ENCODE results near the gene BIRC3. TPM values are rescaled to one million over a fixed set of nuclear protein-coding genes. Genes with fewer than 3 reads are reported as not detected.

Gene BIRC3
- total RNA-seq, 6 experiments from 2014 or later = 1.6 to 106 (median 15.2) TPM

DNA sequence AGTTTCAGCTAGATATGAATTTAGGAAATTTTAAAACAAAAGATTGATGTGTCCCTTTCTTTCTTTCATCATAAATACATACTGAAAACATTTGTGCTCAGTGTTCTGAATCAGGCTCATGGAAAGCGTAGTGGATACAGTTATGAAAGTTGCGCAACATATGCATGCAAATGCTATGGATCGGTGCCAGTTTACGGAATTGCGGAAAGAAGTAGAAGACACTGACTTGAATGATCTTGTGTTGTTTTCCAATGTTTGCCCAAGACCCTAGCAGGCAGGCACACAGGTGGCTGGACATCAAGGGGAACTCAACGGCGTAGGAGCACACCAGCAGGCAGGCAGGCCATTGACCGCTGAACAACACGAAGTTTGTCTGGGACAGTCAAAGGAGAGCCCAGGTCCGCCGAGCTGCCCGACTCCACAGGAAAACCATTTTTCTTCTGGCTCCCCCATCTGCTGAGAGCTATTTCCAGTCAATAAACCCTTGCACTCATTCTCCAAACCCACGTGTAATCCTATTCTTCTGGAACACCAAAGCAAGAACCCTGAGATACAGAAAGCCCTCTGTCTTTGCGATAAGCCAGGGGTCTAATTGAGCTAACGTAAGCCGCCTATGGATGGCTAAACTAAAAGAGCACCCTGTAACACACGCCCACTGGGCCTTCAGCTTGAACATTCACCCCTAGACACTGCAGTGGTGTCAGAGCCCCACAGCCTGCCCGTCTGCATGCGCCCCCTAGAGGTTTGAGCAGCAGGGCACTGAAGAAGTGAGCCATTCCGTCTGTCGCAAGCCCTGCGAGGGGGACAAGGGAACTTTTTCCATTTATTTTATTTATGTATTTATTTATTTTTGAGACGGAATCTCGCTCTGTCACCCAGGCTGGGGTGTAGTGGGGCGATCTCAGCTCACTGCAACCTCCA lies 7.4 kb upstream of the BIRC3 start:
- H3K9me3 ChIP-seq = no peaks in the 10 kb centered on the region
- no peak for ATAC-seq
- no peaks in the 10 kb centered on the region for H3K36me3 ChIP-seq
- TF ChIP-seq POLR2A (IDR thresholded peaks at IDR 0.05) = no peak
- TF ChIP-seq, protein P1, sequence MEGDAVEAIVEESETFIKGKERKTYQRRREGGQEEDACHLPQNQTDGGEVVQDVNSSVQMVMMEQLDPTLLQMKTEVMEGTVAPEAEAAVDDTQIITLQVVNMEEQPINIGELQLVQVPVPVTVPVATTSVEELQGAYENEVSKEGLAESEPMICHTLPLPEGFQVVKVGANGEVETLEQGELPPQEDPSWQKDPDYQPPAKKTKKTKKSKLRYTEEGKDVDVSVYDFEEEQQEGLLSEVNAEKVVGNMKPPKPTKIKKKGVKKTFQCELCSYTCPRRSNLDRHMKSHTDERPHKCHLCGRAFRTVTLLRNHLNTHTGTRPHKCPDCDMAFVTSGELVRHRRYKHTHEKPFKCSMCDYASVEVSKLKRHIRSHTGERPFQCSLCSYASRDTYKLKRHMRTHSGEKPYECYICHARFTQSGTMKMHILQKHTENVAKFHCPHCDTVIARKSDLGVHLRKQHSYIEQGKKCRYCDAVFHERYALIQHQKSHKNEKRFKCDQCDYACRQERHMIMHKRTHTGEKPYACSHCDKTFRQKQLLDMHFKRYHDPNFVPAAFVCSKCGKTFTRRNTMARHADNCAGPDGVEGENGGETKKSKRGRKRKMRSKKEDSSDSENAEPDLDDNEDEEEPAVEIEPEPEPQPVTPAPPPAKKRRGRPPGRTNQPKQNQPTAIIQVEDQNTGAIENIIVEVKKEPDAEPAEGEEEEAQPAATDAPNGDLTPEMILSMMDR (IDR thresholded peaks at IDR 0.05) = no peak
- no peak overlapping the region for H3K27ac ChIP-seq
- WGBS (ENCODE audit: insufficient coverage, low coverage, low lambda C conversion rate, missing lambda C conversion rate) = 84% methylated on average over 22 of the region's 25 CpGs
- H3K27me3 ChIP-seq = no peaks in the 10 kb centered on the region
- no peak overlapping the region for H3K4me3 ChIP-seq
- intact Hi-C loops (cut with DNase I) = no loop called here
- peaks cover 0 to 15% (median 0%) of the 10 kb centered on the region in 4 donors for H3K4me1 ChIP-seq
- no peak for DNase-seq

DNA sequence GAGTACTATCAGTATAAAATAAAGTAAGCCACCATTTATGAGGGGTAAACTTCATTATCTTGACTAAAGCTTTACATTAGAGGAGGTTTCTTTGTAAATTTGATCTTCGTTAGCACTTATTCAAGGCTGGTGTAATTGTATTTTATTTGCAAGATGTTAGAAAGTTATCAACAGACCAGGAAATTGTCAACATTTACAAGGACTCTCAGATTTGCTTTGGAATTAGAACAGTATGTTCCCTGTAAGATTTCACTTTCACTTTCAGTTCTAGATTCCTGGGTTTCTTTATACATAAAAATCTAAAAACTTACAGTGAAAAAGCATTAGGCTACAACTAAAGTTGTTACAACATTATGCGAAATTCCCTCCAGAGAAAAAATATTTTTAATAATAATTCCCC lies 4.6 kb upstream of the BIRC3 start:
- H3K9me3 ChIP-seq = no peaks in the 10 kb centered on the region
- 23% methylated on average over 2 of the region's 2 CpGs for WGBS (ENCODE audit: insufficient coverage, low coverage, low lambda C conversion rate, missing lambda C conversion rate)
- intact Hi-C loops (cut with DNase I) = no loop called here
- peaks cover 0 to 15% (median 0%) of the 10 kb centered on the region in 4 donors for H3K4me1 ChIP-seq
- peak overlapping the region; percentile 8 to 31 (median 26) for H3K4me3 ChIP-seq
- TF ChIP-seq, protein P1 (IDR thresholded peaks at IDR 0.05) = no peak
- no peak for TF ChIP-seq POLR2A (IDR thresholded peaks at IDR 0.05)
- ATAC-seq (peak; percentile 24 to 48 (median 32)), DNase-seq (no peak)
- H3K27me3 ChIP-seq = no peaks in the 10 kb centered on the region
- peak overlapping the region; percentile 68 to 97 (median 73) for H3K27ac ChIP-seq
- no peaks in the 10 kb centered on the region for H3K36me3 ChIP-seq

DNA sequence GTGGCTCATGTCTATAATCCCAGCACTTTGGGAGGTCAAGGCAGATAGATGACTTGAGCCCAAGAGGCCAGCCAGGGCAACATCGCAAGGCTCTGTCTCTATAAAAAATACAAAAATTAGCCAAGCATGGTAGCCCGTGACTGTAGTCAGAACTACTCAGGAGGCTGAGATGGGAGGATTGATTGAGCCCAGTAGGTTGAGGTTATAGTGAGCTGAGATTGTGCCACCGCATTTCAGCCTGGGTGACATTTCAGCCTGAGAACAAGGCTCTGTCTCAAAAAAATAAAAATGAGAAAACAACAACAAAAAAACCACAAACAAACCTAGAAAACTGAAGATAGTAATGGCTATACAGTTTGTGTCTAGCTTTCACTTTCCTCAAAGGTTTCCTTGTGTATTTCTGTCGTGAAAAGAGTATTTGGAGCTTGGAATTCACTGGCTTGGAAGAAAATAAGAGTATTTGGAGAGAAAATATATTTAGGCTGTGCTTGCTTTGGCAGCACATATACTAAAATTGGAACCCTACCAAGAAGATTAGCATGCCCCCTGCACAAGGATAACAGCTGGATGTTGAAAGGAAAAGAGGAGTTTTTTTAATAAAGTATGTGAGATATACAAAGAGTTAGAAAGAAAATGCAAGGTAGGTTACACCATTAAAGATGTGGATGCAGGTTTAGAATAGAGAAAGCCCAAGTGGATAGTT lies 3.9 kb upstream of the BIRC3 start:
- TF ChIP-seq POLR2A (IDR thresholded peaks at IDR 0.05) = no peak
- Histone ChIP-seq H3K27ac (peak overlapping the region; percentile 68 to 97 (median 73)), H3K4me3 (peak overlapping the region; percentile 8 to 31 (median 26)), H3K27me3 (no peaks in the 10 kb centered on the region), H3K36me3 (no peaks in the 10 kb centered on the region), H3K4me1 (peaks cover 0 to 19% (median 0%) of the 10 kb centered on the region in 4 donors), H3K9me3 (no peaks in the 10 kb centered on the region)
- ATAC-seq = no peak
- intact Hi-C loops (cut with DNase I) = no loop called here
- whole genome bisulfite sequencing (ENCODE audit: insufficient coverage, low coverage, low lambda C conversion rate, missing lambda C conversion rate) = 27% methylated on average over 4 of the region's 4 CpGs
- no peak for DNase-seq

DNA sequence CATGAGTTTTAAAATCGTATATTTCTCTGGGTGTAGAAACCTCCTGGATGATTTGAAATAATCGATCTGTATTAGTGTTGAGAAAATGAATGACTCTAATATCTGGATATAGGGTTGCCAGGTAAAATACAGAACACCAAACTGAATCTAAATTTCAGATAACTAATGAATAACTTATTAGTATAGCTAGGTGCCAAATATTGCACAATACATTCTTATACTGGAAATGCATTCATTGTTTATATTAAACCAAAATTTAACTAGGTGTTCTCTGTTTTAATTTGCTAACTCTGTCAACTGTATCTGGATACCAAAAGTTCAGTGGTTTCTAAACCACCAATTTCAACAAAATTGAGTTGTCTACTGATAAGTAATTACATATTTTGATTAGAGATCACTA lies 2.5 kb upstream of the BIRC3 start:
- no peak for TF ChIP-seq POLR2A (IDR thresholded peaks at IDR 0.05)
- TF ChIP-seq, protein P1 (IDR thresholded peaks at IDR 0.05) = no peak
- Histone ChIP-seq H3K9me3 (no peaks in the 10 kb centered on the region), H3K27me3 (no peaks in the 10 kb centered on the region), H3K27ac (peak overlapping the region; percentile 29 to 73 (median 68)), H3K36me3 (no peaks in the 10 kb centered on the region), H3K4me1 (peaks cover 0 to 19% (median 0%) of the 10 kb centered on the region in 4 donors), H3K4me3 (no peak overlapping the region)
- intact Hi-C loops (cut with DNase I) = no loop called here
- no peak for DNase-seq
- WGBS (ENCODE audit: insufficient coverage, low coverage, low lambda C conversion rate, missing lambda C conversion rate) = 43% methylated on average over 2 of the region's 2 CpGs
- ATAC-seq = no peak

All from right lobe of liver (tissue), 6 donors.